KMS-11 (cell line): ENCODE data around the gene PAFAH1B2.

Experiments
- H2AFZ ChIP-seq: fragments of 200-600 bp; sonication (generic); 2 replicates; pipeline ENCODE4 v1.6.1; 2016; ENCODE audit warnings: antibody characterized with exemption, mixed run types, low read depth
- H3K27ac ChIP-seq: fragments of 200-600 bp; sonication (generic); 2 replicates; pipeline ENCODE4 v1.6.1; 2016; ENCODE audit warnings: mild to moderate bottlenecking, mixed run types
- H3K27me3 ChIP-seq: fragments of 200-600 bp; sonication (generic); 2 replicates; pipeline ENCODE4 v1.6.1; 2017; ENCODE audit warnings: mild to moderate bottlenecking, low read depth, mixed run types, moderate library complexity; ENCODE audit not compliant: insufficient read depth
- H3K36me3 ChIP-seq: fragments of 200-600 bp; sonication (generic); 2 replicates; pipeline ENCODE4 v1.6.1; 2017; ENCODE audit warnings: mild to moderate bottlenecking, mixed run types; ENCODE audit not compliant: insufficient read depth
- H3K4me1 ChIP-seq: fragments of 200-600 bp; sonication (generic); 2 replicates; pipeline ENCODE4 v1.6.1; 2016; ENCODE audit warnings: mild to moderate bottlenecking, low read depth, mixed run types; ENCODE audit not compliant: poor library complexity, severe bottlenecking
- H3K4me2 ChIP-seq: fragments of 200-600 bp; sonication (generic); 2 replicates; pipeline ENCODE4 v1.7.0; 2016; ENCODE audit warnings: mild to moderate bottlenecking, mixed run types
- H3K4me3 ChIP-seq: fragments of 200-600 bp; sonication (generic); IDR thresholded peaks from 2 replicates; pipeline ENCODE4 v1.6.1; 2017; ENCODE audit warnings: low read depth, low read length, mixed read lengths; ENCODE audit not compliant: insufficient read depth
- H3K79me2 ChIP-seq: fragments of 200-600 bp; sonication (generic); 2 replicates; pipeline ENCODE4 v1.6.1; 2016; ENCODE audit warnings: low read depth, mixed run types; ENCODE audit not compliant: insufficient read depth
- H3K9ac ChIP-seq: fragments of 200-600 bp; sonication (generic); 2 replicates; pipeline ENCODE4 v1.6.1; 2016; ENCODE audit warnings: mild to moderate bottlenecking, mixed run types
- H4K20me1 ChIP-seq: fragments of 200-600 bp; sonication (generic); 2 replicates; pipeline ENCODE4 v1.6.1; 2016; ENCODE audit warnings: mild to moderate bottlenecking, mixed run types; ENCODE audit not compliant: insufficient read depth
- TF ChIP-seq, protein P1 (sequence below): fragments of 200-600 bp; sonication (generic); conservative IDR thresholded peaks from 2 replicates; pipeline ENCODE4 v1.6.1; 2017; ENCODE audit warnings: low read depth, mild to moderate bottlenecking, antibody characterized with exemption, low read length, moderate library complexity, mixed read lengths

The PAFAH1B2 gene

DNA sequence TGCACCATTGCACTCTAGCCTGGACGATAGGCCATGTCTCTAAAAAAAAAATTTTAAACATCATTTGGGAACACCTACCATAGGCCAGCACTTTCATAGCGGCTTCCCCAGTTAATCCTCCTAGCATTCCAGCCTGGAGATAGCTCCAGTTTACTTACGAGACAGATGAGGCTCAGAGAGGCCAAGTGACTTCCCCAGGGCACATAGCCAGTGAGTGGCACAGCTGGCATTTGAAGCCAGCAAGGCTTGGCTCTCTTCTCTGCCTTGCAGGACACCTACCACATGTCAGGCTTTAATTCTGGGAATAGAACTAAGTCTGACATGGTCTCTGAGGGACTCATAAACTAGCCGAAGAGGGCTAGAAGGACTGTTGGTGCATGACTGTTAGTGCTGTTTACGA, 50.2 kb downstream of the PAFAH1B2 start:
- Histone ChIP-seq H3K27me3 (no peaks in the 10 kb centered on the region), H3K36me3 (no peaks in the 10 kb centered on the region), H4K20me1 (no peaks in the 10 kb centered on the region), H3K4me2 (no peak overlapping the region), H2AFZ (no peak overlapping the region), H3K4me1 (no peaks in the 10 kb centered on the region), H3K79me2 (no peaks in the 10 kb centered on the region), H3K9ac (no peak overlapping the region), H3K27ac (no peak overlapping the region), H3K4me3 (no peak overlapping the region)
- TF ChIP-seq, protein P1, sequence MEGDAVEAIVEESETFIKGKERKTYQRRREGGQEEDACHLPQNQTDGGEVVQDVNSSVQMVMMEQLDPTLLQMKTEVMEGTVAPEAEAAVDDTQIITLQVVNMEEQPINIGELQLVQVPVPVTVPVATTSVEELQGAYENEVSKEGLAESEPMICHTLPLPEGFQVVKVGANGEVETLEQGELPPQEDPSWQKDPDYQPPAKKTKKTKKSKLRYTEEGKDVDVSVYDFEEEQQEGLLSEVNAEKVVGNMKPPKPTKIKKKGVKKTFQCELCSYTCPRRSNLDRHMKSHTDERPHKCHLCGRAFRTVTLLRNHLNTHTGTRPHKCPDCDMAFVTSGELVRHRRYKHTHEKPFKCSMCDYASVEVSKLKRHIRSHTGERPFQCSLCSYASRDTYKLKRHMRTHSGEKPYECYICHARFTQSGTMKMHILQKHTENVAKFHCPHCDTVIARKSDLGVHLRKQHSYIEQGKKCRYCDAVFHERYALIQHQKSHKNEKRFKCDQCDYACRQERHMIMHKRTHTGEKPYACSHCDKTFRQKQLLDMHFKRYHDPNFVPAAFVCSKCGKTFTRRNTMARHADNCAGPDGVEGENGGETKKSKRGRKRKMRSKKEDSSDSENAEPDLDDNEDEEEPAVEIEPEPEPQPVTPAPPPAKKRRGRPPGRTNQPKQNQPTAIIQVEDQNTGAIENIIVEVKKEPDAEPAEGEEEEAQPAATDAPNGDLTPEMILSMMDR, result no peak

DNA sequence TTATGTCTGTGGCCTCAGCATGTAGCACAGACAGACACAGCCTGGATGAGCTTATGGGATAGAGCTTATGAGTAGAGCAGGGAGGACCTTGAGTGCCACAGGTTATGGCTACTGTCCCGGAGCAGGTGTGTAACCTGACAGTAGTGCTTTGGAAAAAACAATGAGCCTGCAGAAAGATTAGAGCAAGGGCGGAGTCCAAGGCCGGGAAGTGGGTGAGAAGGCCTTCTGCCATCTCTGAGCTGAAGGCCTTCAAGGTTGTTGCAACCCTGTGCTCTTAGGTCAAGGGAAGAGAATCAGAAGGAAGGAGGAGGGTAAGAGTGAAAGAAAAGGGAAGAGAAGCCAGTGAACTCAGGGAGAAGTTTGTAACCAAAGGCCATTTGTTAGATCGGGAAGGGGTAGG, 51.2 kb downstream of the PAFAH1B2 start:
- TF ChIP-seq, protein P1, result no peak
- no peak overlapping the region for H2AFZ ChIP-seq
- H3K4me1 ChIP-seq, result no peaks in the 10 kb centered on the region
- H3K9ac ChIP-seq, result no peak overlapping the region
- H3K79me2 ChIP-seq, result no peaks in the 10 kb centered on the region
- no peaks in the 10 kb centered on the region for H3K27me3 ChIP-seq
- H3K4me2 ChIP-seq, result no peak overlapping the region
- no peaks in the 10 kb centered on the region for H4K20me1 ChIP-seq
- H3K4me3 ChIP-seq, result no peak overlapping the region
- no peak overlapping the region for H3K27ac ChIP-seq
- no peaks in the 10 kb centered on the region for H3K36me3 ChIP-seq

DNA sequence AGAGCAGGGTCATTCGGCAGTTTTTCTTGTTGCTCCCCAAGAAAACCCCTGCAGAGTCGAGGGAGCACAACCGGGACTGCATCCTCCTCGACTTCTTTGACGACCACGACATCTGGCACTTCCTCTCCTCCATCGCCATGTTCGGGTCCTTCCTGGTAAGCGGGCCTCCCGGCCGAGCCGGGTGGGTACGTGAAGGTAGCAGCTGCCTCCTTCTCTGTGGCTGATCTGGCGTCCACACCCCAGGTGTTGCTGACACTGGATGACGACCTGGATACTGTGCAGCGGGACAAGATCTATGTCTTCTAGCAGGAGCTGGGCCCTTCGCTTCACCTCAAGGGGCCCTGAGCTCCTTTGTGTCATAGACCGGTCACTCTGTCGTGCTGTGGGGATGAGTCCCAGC, 51.7 kb downstream of the PAFAH1B2 start:
- no peak overlapping the region for H3K27ac ChIP-seq
- no peak overlapping the region for H2AFZ ChIP-seq
- H3K9ac ChIP-seq, result no peak overlapping the region
- no peaks in the 10 kb centered on the region for H3K79me2 ChIP-seq
- H3K36me3 ChIP-seq, result no peaks in the 10 kb centered on the region
- no peaks in the 10 kb centered on the region for H3K4me1 ChIP-seq
- no peaks in the 10 kb centered on the region for H4K20me1 ChIP-seq
- H3K4me2 ChIP-seq, result no peak overlapping the region
- H3K27me3 ChIP-seq, result no peaks in the 10 kb centered on the region
- TF ChIP-seq, protein P1, result no peak
- H3K4me3 ChIP-seq, result no peak overlapping the region

DNA sequence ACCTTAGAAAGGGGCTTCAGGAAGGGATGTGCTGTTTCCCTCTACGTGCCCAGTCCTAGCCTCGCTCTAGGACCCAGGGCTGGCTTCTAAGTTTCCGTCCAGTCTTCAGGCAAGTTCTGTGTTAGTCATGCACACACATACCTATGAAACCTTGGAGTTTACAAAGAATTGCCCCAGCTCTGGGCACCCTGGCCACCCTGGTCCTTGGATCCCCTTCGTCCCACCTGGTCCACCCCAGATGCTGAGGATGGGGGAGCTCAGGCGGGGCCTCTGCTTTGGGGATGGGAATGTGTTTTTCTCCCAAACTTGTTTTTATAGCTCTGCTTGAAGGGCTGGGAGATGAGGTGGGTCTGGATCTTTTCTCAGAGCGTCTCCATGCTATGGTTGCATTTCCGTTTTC, 52.9 kb downstream of the PAFAH1B2 start:
- Histone ChIP-seq H3K79me2 (no peaks in the 10 kb centered on the region), H3K36me3 (no peaks in the 10 kb centered on the region), H4K20me1 (no peaks in the 10 kb centered on the region), H3K4me1 (no peaks in the 10 kb centered on the region), H3K27ac (no peak overlapping the region), H3K27me3 (no peaks in the 10 kb centered on the region), H3K4me3 (no peak overlapping the region), H2AFZ (no peak overlapping the region), H3K9ac (no peak overlapping the region), H3K4me2 (no peak overlapping the region)
- TF ChIP-seq, protein P1, result no peak
